A673 (cell line): ENCODE data around the gene HERC5. TPM values are rescaled to one million over a fixed set of nuclear protein-coding genes. Genes with fewer than 3 reads are reported as not detected.

Source experiments
- BruUV-seq: library from RNA; stranded (reverse); fragments of 400-500 nt; replicated peaks from 2 replicates; lab custom pipeline; 2021; lab: Mats Ljungman, UMichigan
- CTCF ChIA-PET: fragments of 300-600 bp; sonication (Branson Sonifier 250); formaldehyde crosslinking; loops from one replicate; lab custom pipeline; 2022; ENCODE audit warnings: antibody characterized with exemption; lab: Charles Lee
- POLR2A ChIA-PET: fragments of 300-600 bp; sonication (Branson Sonifier 250); formaldehyde crosslinking; loops from one replicate; lab custom pipeline; 2022; ENCODE audit warnings: antibody characterized with exemption; ENCODE audit not compliant: low non-redundant PET; lab: Charles Lee
- DNase-seq: peaks from one replicate; pipeline ENCODE4 v3.0.0-alpha.2; 2015; ENCODE audit warnings: low spot score
- H3K27ac ChIP-seq: fragments of 200-600 bp; sonication (generic); 2 replicates; pipeline ENCODE4 v1.5.1; 2016; ENCODE audit warnings: mixed run types, low read depth, mild to moderate bottlenecking, mixed read lengths, antibody characterized with exemption, low read length; ENCODE audit not compliant: poor library complexity, severe bottlenecking
- H3K27me3 ChIP-seq: fragments of 200-600 bp; sonication (generic); replicated peaks from 2 replicates; pipeline ENCODE4 v1.6.1; 2017; ENCODE audit warnings: mixed run types, low read depth, mild to moderate bottlenecking, mixed read lengths, antibody characterized with exemption, low read length; ENCODE audit not compliant: insufficient read depth, poor library complexity
- H3K36me3 ChIP-seq: fragments of 200-600 bp; sonication (generic); 2 replicates; pipeline ENCODE4 v1.6.1; 2016; ENCODE audit warnings: mixed run types, mild to moderate bottlenecking, mixed read lengths, antibody characterized with exemption, low read length; ENCODE audit not compliant: insufficient read depth, poor library complexity, severe bottlenecking
- H3K4me1 ChIP-seq: fragments of 200-600 bp; sonication (generic); 2 replicates; pipeline ENCODE4 v1.6.1; 2017; ENCODE audit warnings: mixed run types, mild to moderate bottlenecking, mixed read lengths, antibody characterized with exemption, low read length; ENCODE audit not compliant: insufficient read depth, poor library complexity, severe bottlenecking
- H3K4me3 ChIP-seq: fragments of 200-600 bp; sonication (generic); 2 replicates; pipeline ENCODE4 v1.5.1; 2016; ENCODE audit warnings: low read depth, mixed run types, mild to moderate bottlenecking, mixed read lengths, low read length; ENCODE audit not compliant: poor library complexity, severe bottlenecking
- H3K9me3 ChIP-seq: fragments of 200-600 bp; sonication (generic); 2 replicates; pipeline ENCODE4 v1.6.1; 2016; ENCODE audit warnings: mixed run types, low read depth, mild to moderate bottlenecking, mixed read lengths, antibody characterized with exemption, low read length; ENCODE audit not compliant: poor library complexity, severe bottlenecking
- EZH2 ChIP-seq: fragments of 200-600 bp; sonication (generic); IDR thresholded peaks from 2 replicates; pipeline ENCODE4 v1.6.1; 2017; ENCODE audit warnings: borderline replicate concordance, low read depth, mild to moderate bottlenecking, mixed read lengths, antibody characterized with exemption, low read length; ENCODE audit not compliant: poor library complexity, severe bottlenecking
- intact Hi-C: fragments of 100-400 bp; cut with micrococcal nuclease; formaldehyde crosslinking; loops from one replicate; pipeline ENCODE4 v1.10.0; 2022; ENCODE audit not compliant: unreplicated experiment
- total RNA-seq: library from RNA; stranded (reverse); gene quantifications from 2 replicates; pipeline ENCODE4 v1.2.3, GENCODE V29; 2021
- TF ChIP-seq, protein P1 (sequence below): fragments of 300-800, 200-600 bp; sonication (generic); conservative IDR thresholded peaks from 2 replicates; pipeline ENCODE4 v1.5.1; 2017; ENCODE audit warnings: low read depth, mild to moderate bottlenecking, antibody characterized with exemption, low read length, moderate library complexity, mixed read lengths

The HERC5 gene
- total RNA-seq, 1 experiment from 2014 or later: 0.54 TPM

DNA sequence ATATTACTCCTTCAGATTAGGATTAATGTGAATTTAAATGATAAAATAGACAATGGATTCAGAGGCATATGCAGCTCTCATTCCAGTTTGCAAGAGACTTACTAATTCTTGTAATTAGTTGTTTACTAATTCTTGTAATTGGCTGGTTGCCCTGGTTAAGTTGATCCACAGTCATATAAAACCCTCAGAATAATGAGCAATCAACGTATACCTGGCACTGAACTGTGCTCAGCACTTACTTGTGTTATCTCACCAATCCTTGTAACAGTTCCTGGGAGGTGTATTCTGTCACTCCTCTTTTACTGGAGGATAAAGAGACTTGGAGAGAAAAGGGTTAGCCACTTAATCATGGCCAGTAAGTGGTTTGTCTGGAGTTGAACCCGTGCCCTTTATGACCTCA, 10.5 kb downstream of the HERC5 start:
- POLR2A ChIA-PET: no interaction called here
- intact Hi-C loops: no loop called here

DNA sequence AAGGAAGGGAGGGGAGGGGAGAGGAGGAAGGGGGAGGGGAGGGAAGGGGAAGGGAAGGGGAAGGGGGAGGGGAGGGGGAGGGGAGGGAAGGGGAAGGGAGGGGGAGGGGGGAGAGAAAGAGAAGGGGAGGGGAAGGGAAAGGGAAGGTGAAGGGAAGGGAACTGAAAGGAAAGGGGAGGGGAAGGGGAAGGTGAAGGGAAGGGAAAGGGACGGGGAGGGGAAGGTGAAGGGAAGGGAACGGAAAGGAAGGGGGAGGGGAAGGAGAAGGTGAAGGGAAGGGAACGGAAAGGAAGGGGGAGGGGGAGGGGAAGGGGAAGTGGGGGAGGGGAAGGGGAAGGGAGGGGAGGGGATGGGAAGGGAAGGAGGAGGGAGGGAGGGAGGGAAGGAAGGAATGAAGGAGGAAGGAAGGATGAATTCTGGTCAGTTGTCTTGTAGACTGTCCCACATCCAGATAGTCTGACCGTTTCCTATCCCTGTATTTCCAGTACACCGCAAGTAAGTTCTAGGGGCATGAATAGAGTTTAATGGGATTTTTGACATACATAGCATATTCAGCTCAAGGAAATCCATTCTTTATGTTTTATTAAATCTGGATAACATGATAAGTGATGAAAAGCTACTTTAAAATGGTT, 20.4 kb downstream of the HERC5 start:
- CTCF ChIA-PET: no interaction called here

More for the DNA sequence above, 10.5 kb downstream of the HERC5 start:
- no peaks in the 10 kb centered on the region for H3K4me1 ChIP-seq
- no peaks in the 10 kb centered on the region for H3K36me3 ChIP-seq
- TF ChIP-seq EZH2: no peak
- TF ChIP-seq, protein P1, sequence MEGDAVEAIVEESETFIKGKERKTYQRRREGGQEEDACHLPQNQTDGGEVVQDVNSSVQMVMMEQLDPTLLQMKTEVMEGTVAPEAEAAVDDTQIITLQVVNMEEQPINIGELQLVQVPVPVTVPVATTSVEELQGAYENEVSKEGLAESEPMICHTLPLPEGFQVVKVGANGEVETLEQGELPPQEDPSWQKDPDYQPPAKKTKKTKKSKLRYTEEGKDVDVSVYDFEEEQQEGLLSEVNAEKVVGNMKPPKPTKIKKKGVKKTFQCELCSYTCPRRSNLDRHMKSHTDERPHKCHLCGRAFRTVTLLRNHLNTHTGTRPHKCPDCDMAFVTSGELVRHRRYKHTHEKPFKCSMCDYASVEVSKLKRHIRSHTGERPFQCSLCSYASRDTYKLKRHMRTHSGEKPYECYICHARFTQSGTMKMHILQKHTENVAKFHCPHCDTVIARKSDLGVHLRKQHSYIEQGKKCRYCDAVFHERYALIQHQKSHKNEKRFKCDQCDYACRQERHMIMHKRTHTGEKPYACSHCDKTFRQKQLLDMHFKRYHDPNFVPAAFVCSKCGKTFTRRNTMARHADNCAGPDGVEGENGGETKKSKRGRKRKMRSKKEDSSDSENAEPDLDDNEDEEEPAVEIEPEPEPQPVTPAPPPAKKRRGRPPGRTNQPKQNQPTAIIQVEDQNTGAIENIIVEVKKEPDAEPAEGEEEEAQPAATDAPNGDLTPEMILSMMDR: no peak
- no peak overlapping the region for H3K27ac ChIP-seq
- H3K4me3 ChIP-seq: no peak overlapping the region
- BruUV-seq: no TSS peak
- DNase-seq: no peak
- H3K9me3 ChIP-seq: no peaks in the 10 kb centered on the region
- CTCF ChIA-PET: no interaction called here
- peaks cover 3% of the 10 kb centered on the region for H3K27me3 ChIP-seq

DNA sequence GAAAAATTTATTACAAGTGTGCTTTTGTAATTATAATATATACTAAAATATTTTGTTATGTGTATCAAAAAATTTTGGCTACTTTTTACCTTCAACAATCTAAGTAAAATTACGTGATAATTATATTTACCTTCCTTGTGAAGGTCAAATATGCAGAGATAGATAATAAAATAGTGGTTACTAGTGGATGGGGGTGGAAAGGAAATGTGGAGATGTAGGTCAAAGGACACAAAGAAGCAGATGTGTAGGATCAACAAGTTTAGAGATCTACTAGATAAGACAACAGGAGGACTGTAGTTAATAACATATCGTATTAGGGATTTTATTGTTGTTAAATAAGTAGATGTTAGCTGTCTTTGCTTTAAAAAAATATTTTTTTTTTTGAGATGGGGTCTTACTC, 21.3 kb downstream of the HERC5 start:
- H3K27ac ChIP-seq: no peak overlapping the region
- no peaks in the 10 kb centered on the region for H3K27me3 ChIP-seq
- H3K36me3 ChIP-seq: no peaks in the 10 kb centered on the region
- intact Hi-C loops: no loop called here
- DNase-seq: no peak
- no peaks in the 10 kb centered on the region for H3K4me1 ChIP-seq
- TF ChIP-seq, protein P1: no peak
- no peak for TF ChIP-seq EZH2
- ChIA-PET CTCF (no interaction called here), POLR2A (interaction anchor here (0.6 kb wide), 1 partner anchor 21 kb away, joined by 6 read pairs; the partner anchor contains the start of gene HERC5)
- H3K4me3 ChIP-seq: no peak overlapping the region
- no peaks in the 10 kb centered on the region for H3K9me3 ChIP-seq
- no TSS peak for BruUV-seq

More for the DNA sequence above, 20.4 kb downstream of the HERC5 start:
- H3K36me3 ChIP-seq: no peaks in the 10 kb centered on the region
- POLR2A ChIA-PET: no interaction called here
- H3K27me3 ChIP-seq: no peaks in the 10 kb centered on the region
- BruUV-seq: no TSS peak
- no peak for TF ChIP-seq EZH2
- TF ChIP-seq, protein P1: no peak
- H3K4me3 ChIP-seq: no peak overlapping the region
- no peaks in the 10 kb centered on the region for H3K9me3 ChIP-seq
- no peak for DNase-seq
- intact Hi-C loops: no loop called here
- H3K27ac ChIP-seq: no peak overlapping the region
- no peaks in the 10 kb centered on the region for H3K4me1 ChIP-seq
